Stimulated activated CD4-positive, alpha-beta T cell treated with anti-CD3 and anti-CD28 coated beads, Interleukin-12 subunit alpha, Interleukin-12 subunit beta, amount 100 ng/mL, for 24 hours (primary cell): ENCODE measurements around the gene FAAP100.

Experiments used
- DNase-seq, 2 experiments: peaks; one replicate each; pipeline ENCODE4 v3.0.0-alpha.2; 2020; ENCODE audit warnings: low read depth in 2 of 2

The FAAP100 gene

GRCh38 chr17:81511804-81512561 lies 40.2 kb downstream of the FAAP100 start:
- DNase-seq = peak in 1 of 2 experiments; percentile 39

- DNase-seq = no peak
Observed at GRCh38 chr17:81511554-81511803, 40.7 kb downstream of the FAAP100 start.

GRCh38 chr17:81510785-81511553 lies 41.2 kb downstream of the FAAP100 start:
- DNase-seq = no peak

GRCh38 chr17:81509972-81510784 lies 42.0 kb downstream of the FAAP100 start:
- no peak for DNase-seq

GRCh38 chr17:81509207-81509971 lies 42.8 kb downstream of the FAAP100 start:
- DNase-seq = no peak

GRCh38 chr17:81508639-81509206 lies 43.4 kb downstream of the FAAP100 start:
- DNase-seq = no peak

- DNase-seq = no peak
Observed at GRCh38 chr17:81503619-81504018, 48.5 kb downstream of the FAAP100 start.

- DNase-seq = no peak
Observed at GRCh38 chr17:81502471-81503017, 49.6 kb downstream of the FAAP100 start.

GRCh38 chr17:81500047-81500446 lies 52.1 kb downstream of the FAAP100 start:
- no peak for DNase-seq

GRCh38 chr17:81499601-81499970 lies 52.6 kb downstream of the FAAP100 start:
- no peak for DNase-seq

GRCh38 chr17:81498953-81499600 lies 53.1 kb downstream of the FAAP100 start:
- no peak for DNase-seq

- DNase-seq = no peak
Observed at GRCh38 chr17:81494626-81495377, 57.4 kb downstream of the FAAP100 start.

- DNase-seq = no peak
Observed at GRCh38 chr17:81493198-81494038, 58.7 kb downstream of the FAAP100 start.

GRCh38 chr17:81492706-81493105 lies 59.4 kb downstream of the FAAP100 start:
- no peak for DNase-seq

- no peak for DNase-seq
Observed at GRCh38 chr17:81492202-81492601, 60.0 kb downstream of the FAAP100 start.

- no peak for DNase-seq
Observed at GRCh38 chr17:81491761-81492160, 60.4 kb downstream of the FAAP100 start.

GRCh38 chr17:81491181-81491581 lies 61.0 kb downstream of the FAAP100 start:
- no peak for DNase-seq

GRCh38 chr17:81489998-81490992 lies 61.9 kb downstream of the FAAP100 start:
- no peak for DNase-seq
